GM08714 (cell line): ENCODE results near the gene EPS8L3.

ENCODE experiments used
- H3K4me3 ChIP-seq: fragments of 200-500 bp; sonication (Bioruptor generic); 2 replicates; pipeline ENCODE4 v1.5.1; 2014; ENCODE audit warnings: mild to moderate bottlenecking, low read length, inconsistent platforms
- ZNF274 ChIP-seq: IDR thresholded peaks from 2 replicates; pipeline ENCODE4 v1.6.1; 2012; ENCODE audit warnings: mild to moderate bottlenecking, low read depth, low read length

EPS8L3 gene, protein sequence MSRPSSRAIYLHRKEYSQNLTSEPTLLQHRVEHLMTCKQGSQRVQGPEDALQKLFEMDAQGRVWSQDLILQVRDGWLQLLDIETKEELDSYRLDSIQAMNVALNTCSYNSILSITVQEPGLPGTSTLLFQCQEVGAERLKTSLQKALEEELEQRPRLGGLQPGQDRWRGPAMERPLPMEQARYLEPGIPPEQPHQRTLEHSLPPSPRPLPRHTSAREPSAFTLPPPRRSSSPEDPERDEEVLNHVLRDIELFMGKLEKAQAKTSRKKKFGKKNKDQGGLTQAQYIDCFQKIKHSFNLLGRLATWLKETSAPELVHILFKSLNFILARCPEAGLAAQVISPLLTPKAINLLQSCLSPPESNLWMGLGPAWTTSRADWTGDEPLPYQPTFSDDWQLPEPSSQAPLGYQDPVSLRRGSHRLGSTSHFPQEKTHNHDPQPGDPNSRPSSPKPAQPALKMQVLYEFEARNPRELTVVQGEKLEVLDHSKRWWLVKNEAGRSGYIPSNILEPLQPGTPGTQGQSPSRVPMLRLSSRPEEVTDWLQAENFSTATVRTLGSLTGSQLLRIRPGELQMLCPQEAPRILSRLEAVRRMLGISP

DNA sequence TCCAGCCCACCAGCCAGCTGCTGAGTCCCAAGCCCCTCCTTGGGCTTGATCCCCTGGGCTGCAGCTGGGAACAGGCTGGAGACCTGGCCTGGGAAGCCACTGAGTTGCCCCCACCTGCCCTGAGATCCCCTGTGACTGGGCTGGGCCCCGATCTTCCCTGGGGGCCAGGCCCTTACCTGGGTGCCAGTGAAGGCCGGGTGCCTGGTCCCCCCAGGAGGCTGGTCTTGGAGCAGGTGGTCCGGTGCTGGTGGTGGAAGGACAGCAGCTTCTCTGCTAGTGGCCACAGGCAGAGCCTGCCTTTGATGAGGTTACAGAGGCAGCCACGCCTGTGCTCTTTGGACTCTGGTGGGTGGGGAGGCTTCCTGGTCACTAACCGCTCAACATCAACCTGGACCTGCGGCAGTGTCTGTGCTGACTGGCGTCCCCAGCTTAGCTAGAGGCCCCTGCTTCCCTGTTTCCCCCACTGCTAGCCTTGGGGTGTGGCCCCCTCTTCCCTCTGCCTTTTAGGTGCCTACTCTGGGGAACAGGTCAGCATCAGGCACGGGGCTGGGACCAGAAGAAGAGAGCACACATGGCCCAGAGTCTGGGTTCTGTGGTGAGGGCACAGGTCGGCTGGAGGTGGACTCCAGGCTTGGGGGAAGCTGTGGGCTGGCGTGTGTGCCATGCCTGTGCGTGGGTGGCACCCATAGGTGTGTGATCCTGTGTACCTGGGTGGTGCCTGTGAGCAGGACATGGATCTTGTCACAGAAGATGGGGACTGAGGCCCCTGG lies at the start of gene EPS8L3:
EPS8L3 (minus strand) TSS at position 278 of the 770 bp plus-strand sequence. CDS start 2,174 bp downstream, outside the sequence.
- TF ChIP-seq ZNF274 = no peak
- no peak within 1 kb of the TSS for H3K4me3 ChIP-seq

- TF ChIP-seq ZNF274 = no peak
- H3K4me3 ChIP-seq = no peak overlapping the region
These were observed 49.1 kb upstream of the EPS8L3 start for GRCh38 chr1:109812691-109813393.

DNA sequence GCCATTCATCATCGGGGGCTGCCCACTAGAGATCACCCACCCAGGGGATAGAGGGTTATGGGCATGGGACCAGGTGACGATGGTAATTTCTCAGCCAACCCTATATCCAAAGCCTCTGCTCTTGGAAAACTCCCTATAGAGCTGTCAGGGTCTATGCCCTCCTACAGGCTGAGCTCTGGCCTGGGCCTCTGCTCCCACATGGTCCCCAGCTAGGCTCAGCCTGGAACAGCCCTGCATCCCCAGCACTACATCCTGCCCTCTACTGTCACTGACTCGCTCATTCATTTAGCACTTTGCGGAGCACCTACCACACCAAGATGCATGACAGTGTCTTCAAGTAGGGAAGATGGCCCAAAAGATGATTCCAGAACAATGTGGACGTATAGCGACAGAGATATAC lies 45.0 kb upstream of the EPS8L3 start:
- no peak for TF ChIP-seq ZNF274
- no peak overlapping the region for H3K4me3 ChIP-seq

- TF ChIP-seq ZNF274 = no peak
- H3K4me3 ChIP-seq = no peak overlapping the region
These were observed 44.3 kb upstream of the EPS8L3 start for GRCh38 chr1:109807822-109808680.

DNA sequence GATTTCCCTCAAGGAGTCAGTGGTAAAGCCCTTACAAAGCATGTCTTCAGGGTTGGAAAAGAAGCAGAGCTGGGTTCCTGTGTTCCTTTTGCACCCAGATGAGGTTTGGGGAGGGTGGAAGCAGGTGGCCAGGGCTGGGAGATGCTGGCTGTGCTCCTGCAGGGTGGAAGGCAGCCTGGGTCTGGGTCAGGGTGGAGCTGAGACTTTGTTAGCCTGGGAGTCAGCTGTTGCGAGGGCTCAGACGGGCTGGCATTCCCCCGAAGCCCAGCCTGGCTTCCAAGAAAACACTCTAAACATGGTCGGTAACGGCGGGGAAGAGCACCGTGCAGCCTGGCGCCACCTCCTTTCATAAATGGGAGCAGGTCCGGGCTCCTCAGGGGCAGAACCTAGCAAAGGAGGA lies 43.7 kb upstream of the EPS8L3 start:
- H3K4me3 ChIP-seq = no peak overlapping the region
- TF ChIP-seq ZNF274 = no peak

GRCh38 chr1:109806733-109807400 lies 43.1 kb upstream of the EPS8L3 start:
- TF ChIP-seq ZNF274 = no peak
- H3K4me3 ChIP-seq = no peak overlapping the region

- no peak for TF ChIP-seq ZNF274
- H3K4me3 ChIP-seq = no peak overlapping the region
These were observed 41.9 kb upstream of the EPS8L3 start for GRCh38 chr1:109805486-109806165.

DNA sequence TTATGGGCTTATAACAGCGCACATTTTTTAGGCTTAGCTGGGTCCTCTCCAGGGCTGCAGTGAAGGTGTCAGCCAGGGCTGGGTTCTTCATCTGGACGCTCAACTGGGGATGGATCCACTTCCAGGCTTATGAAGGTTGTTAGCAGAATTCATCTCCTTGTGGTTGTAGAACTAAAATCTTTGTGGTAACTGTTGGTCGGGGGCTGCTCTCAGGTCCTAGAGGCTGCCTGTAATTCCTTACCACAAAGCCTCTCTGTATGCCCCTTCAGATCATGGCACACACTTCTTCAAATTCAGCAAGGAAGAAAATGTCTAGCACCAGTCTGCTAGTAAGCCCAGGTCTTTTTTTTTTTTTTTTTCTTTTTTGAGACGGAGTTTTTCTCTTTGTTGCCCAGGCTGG lies 40.9 kb upstream of the EPS8L3 start:
- H3K4me3 ChIP-seq = no peak overlapping the region
- TF ChIP-seq ZNF274 = no peak

GRCh38 chr1:109803901-109804331 lies 40.2 kb upstream of the EPS8L3 start:
- H3K4me3 ChIP-seq = no peak overlapping the region
- no peak for TF ChIP-seq ZNF274

GRCh38 chr1:109802901-109803561 lies 39.3 kb upstream of the EPS8L3 start:
- TF ChIP-seq ZNF274 = no peak
- H3K4me3 ChIP-seq = no peak overlapping the region

GRCh38 chr1:109802136-109802900 lies 38.6 kb upstream of the EPS8L3 start:
- TF ChIP-seq ZNF274 = no peak
- no peak overlapping the region for H3K4me3 ChIP-seq
